ENCODE results near the gene S100A9.

GRCh38 chr1:153343040-153343681 is 14.5 kb upstream of the S100A9 start:
- TF ChIP-seq ARID4B (CRISPR knock-in tag; IDR thresholded peaks at IDR 0.05; ENCODE audit: borderline replicate concordance) (no peak), CTCF (IDR thresholded peaks at IDR 0.05) (no peak)
